Keratinocyte (primary cell): ENCODE data around the gene LILRB5. TPM values are rescaled to one million over a fixed set of nuclear protein-coding genes. Genes with fewer than 3 reads are reported as not detected.
A peak's percentile ranks its signal among the peaks of the same experiment; 100 is the strongest.

Experiments
- DNase-seq: peaks from one replicate; pipeline ENCODE4 v3.0.0-alpha.2; 2011; ENCODE audit warnings: low read depth, missing footprints, low spot score
- FAIRE-seq: peaks from 2 replicates; lab custom pipeline; 2011; peaks lifted over from hg19 to GRCh38; lab: Jason Lieb, UNC
- H2AFZ ChIP-seq: 2 replicates; pipeline ENCODE4 v1.6.0; 2012; ENCODE audit warnings: low read length, control low read depth, inconsistent platforms; ENCODE audit not compliant: control insufficient read depth
- H3K27ac ChIP-seq: 2 replicates; pipeline ENCODE4 v1.5.1; 2011; ENCODE audit warnings: low read length; ENCODE audit not compliant: control insufficient read depth, insufficient read depth
- H3K27me3 ChIP-seq: 3 replicates; pipeline ENCODE4 v1.6.0; 2011; ENCODE audit warnings: low read length; ENCODE audit not compliant: control insufficient read depth, insufficient read depth; ENCODE audit errors: extremely low read depth
- H3K36me3 ChIP-seq, 2 experiments: 2 replicates in 1 of 2; 3 replicates in 1 of 2; pipeline ENCODE4 v1.5.1; 2011; ENCODE audit warnings: low read length in 2 of 2, mild to moderate bottlenecking in 1 of 2; ENCODE audit not compliant: control insufficient read depth in 2 of 2, insufficient read depth in 2 of 2; ENCODE audit errors: extremely low read depth in 1 of 2
- H3K4me1 ChIP-seq: 3 replicates; pipeline ENCODE4 v1.5.1; 2011; ENCODE audit warnings: low read length; ENCODE audit not compliant: control insufficient read depth, insufficient read depth; ENCODE audit errors: extremely low read depth
- H3K4me2 ChIP-seq: 3 replicates; pipeline ENCODE4 v1.6.0; 2011; ENCODE audit warnings: low read depth, low read length; ENCODE audit not compliant: control insufficient read depth, insufficient read depth; ENCODE audit errors: extremely low read depth
- H3K4me3 ChIP-seq, 3 experiments: fragments of 200-600 bp in 1 of 3; sonication (generic) in 1 of 3; 2 replicates in 2 of 3; 3 replicates in 1 of 3; pipeline ENCODE4 v1.5.1; 2011 to 2016; ENCODE audit warnings: low read length in 3 of 3, mild to moderate bottlenecking in 3 of 3, control low read depth in 2 of 3, inconsistent platforms in 1 of 3, low read depth in 1 of 3, mixed read lengths in 1 of 3, mixed run types in 1 of 3, moderate library complexity in 1 of 3; ENCODE audit not compliant: control insufficient read depth in 2 of 3, insufficient read depth in 2 of 3; ENCODE audit errors: extremely low read depth in 1 of 3
- H3K79me2 ChIP-seq: 2 replicates; pipeline ENCODE4 v1.6.0; 2012; ENCODE audit warnings: low read length; ENCODE audit not compliant: control insufficient read depth, insufficient read depth
- H3K9ac ChIP-seq: 3 replicates; pipeline ENCODE4 v1.6.0; 2011; ENCODE audit warnings: low read length; ENCODE audit not compliant: control insufficient read depth, insufficient read depth; ENCODE audit errors: extremely low read depth
- H3K9me1 ChIP-seq: 3 replicates; pipeline ENCODE4 v1.6.0; 2011; ENCODE audit warnings: low read length; ENCODE audit not compliant: control insufficient read depth, insufficient read depth; ENCODE audit errors: extremely low read depth
- H3K9me3 ChIP-seq: 2 replicates; pipeline ENCODE4 v1.5.1; 2012; ENCODE audit warnings: low read depth, low read length; ENCODE audit not compliant: control insufficient read depth
- H4K20me1 ChIP-seq: 3 replicates; pipeline ENCODE4 v1.6.0; 2011; ENCODE audit warnings: low read length; ENCODE audit not compliant: control insufficient read depth, insufficient read depth; ENCODE audit errors: extremely low read depth
- CTCF ChIP-seq, 3 experiments: IDR thresholded peaks in 1 of 3; conservative IDR thresholded peaks in 1 of 3; optimal IDR thresholded peaks in 1 of 3; 2 replicates in 2 of 3; 3 replicates in 1 of 3; pipeline versions ENCODE3 to v1.5.1; 2011; ENCODE audit warnings: low read length in 3 of 3, mild to moderate bottlenecking in 3 of 3, moderate library complexity in 2 of 3, control low read depth in 1 of 3, inconsistent platforms in 1 of 3; ENCODE audit not compliant: insufficient read depth in 2 of 3; ENCODE audit errors: extremely low read depth in 1 of 3
- EZH2 ChIP-seq: IDR thresholded peaks from one replicate; pipeline ENCODE4 v1.6.1; 2012; ENCODE audit warnings: inconsistent platforms, mild to moderate bottlenecking, low read length, moderate library complexity
- dilution Hi-C: fragments of 300-500 bp; cut with MboI; formaldehyde crosslinking; loops from one replicate; pipeline ENCODE4 v1.7.0; 2020; ENCODE audit warnings: low sequenced_read_pairs; ENCODE audit not compliant: extremely low pct_ligation_motif_present
- polyA plus RNA-seq, 5 experiments: library from polyadenylated mRNA; depleted of rRNA in 3 of 5; stranded (reverse) in 3 of 5; stranded (forward) in 1 of 5; unstranded in 1 of 5; fragments of >200 nt; gene quantifications; 1 replicate in 1 of 5; 2 replicates in 3 of 5; 3 replicates in 1 of 5; pipeline versions ENCODE4 v1.2.1 to v1.2.3, GENCODE V29; 2011 to 2012; ENCODE audit warnings: missing spikeins in 2 of 5, low read depth in 1 of 5, low replicate concordance in 1 of 5

The LILRB5 gene
- polyA plus RNA-seq, 1 donor (not counting 4 experiments of a cell fraction or from before 2014, with no cell fraction given) = not detected

DNA sequence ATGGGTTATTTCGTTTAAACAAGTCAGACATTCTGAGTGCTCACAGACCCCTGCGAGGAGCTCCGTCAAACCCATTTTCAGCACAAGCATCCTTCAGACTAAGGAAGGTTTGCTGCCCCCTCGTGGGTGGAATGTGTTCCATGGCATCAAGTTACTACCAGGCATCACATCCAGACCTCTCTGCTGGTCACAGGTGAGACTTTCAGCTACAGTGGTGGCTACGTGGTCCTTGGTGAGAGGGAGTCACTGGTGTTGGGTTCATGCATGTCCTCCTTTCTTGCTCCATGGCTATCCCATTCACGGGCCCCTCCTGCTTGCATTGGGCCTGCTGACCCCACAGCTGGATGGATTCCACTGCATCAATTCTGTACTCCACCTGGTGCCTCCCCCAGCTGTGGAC is 9.1 kb upstream of the LILRB5 start:
- no peaks in the 10 kb centered on the region for H3K4me1 ChIP-seq
- H3K4me2 ChIP-seq = no peak overlapping the region
- DNase-seq (peak; percentile 21), FAIRE-seq (no peak)
- H3K9me1 ChIP-seq = no peaks in the 10 kb centered on the region
- H3K79me2 ChIP-seq = no peaks in the 10 kb centered on the region
- H4K20me1 ChIP-seq = no peaks in the 10 kb centered on the region
- no peak overlapping the region for H3K27ac ChIP-seq
- no peak overlapping the region for H3K4me3 ChIP-seq
- TF ChIP-seq CTCF (optimal IDR thresholded peaks at IDR 0.05 in 1 of 3, IDR thresholded peaks at IDR 0.05 in 1 of 3, conservative IDR thresholded peaks at IDR 0.05 in 1 of 3; ENCODE audit: extremely low read depth in 1 of 3, insufficient read depth in 2 of 3, low read length in 3 of 3) (peak; percentile 79 to 92 (median 79)), EZH2 (no peak)
- H3K36me3 ChIP-seq = no peaks in the 10 kb centered on the region
- H3K9ac ChIP-seq = no peak overlapping the region
- H3K9me3 ChIP-seq = no peaks in the 10 kb centered on the region
- dilution Hi-C loops = no loop called here
- no peaks in the 10 kb centered on the region for H3K27me3 ChIP-seq
- H2AFZ ChIP-seq = no peak overlapping the region

DNA sequence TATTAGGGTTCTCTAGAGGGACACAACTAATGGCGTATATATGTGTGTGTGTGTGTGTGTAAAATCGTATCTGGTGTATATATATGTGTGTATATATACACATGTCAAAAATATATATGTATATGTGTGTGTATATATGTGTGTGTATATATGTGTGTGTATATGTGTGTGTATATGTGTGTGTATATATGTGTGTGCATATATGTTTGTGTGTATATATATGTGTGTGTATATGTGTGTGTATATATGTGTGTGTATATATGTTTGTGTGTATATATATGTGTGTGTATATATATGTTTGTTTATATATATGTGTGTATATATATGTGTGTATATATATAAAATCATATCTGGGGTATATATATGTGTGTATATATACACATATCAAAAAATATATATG is 5.4 kb upstream of the LILRB5 start:
- no peak for TF ChIP-seq CTCF (optimal IDR thresholded peaks at IDR 0.05 in 1 of 3, IDR thresholded peaks at IDR 0.05 in 1 of 3, conservative IDR thresholded peaks at IDR 0.05 in 1 of 3; ENCODE audit: extremely low read depth in 1 of 3, insufficient read depth in 2 of 3, low read length in 3 of 3)
- no peak for TF ChIP-seq EZH2
- Histone ChIP-seq H3K9me3 (no peaks in the 10 kb centered on the region), H3K9ac (no peak overlapping the region), H2AFZ (no peak overlapping the region), H3K27me3 (no peaks in the 10 kb centered on the region), H4K20me1 (no peaks in the 10 kb centered on the region), H3K79me2 (no peaks in the 10 kb centered on the region), H3K27ac (no peak overlapping the region), H3K4me1 (no peaks in the 10 kb centered on the region), H3K4me2 (no peak overlapping the region), H3K9me1 (no peaks in the 10 kb centered on the region), H3K4me3 (no peak overlapping the region), H3K36me3 (no peaks in the 10 kb centered on the region)
- no peak for DNase-seq
- dilution Hi-C loops = no loop called here
- no peak for FAIRE-seq
